NCI-H2227 (cell line): Measurements from ENCODE around the gene EGF.
A peak's percentile ranks its signal among the peaks of the same experiment; 100 is the strongest.

Experiments
- DNase-seq: peaks from one replicate; lab custom pipeline; 2025; ENCODE audit not compliant: unreplicated experiment; lab: John Stamatoyannopoulos, UW

Gene EGF

GRCh38 chr4:109990261-109991257 lies 77.9 kb downstream of the EGF start:
- no peak for DNase-seq

GRCh38 chr4:109993116-109993515 lies 80.4 kb downstream of the EGF start:
- no peak for DNase-seq

GRCh38 chr4:109994415-109994827 lies 81.7 kb downstream of the EGF start:
- no peak for DNase-seq

- no peak for DNase-seq
These were observed 83.8 kb downstream of the EGF start for GRCh38 chr4:109996526-109996925.

GRCh38 chr4:109998867-109999584 lies 86.3 kb downstream of the EGF start:
- peak; percentile 66 for DNase-seq

GRCh38 chr4:109999585-109999912 lies 86.9 kb downstream of the EGF start:
- DNase-seq: no peak

- DNase-seq: no peak
These were observed 89.6 kb downstream of the EGF start for GRCh38 chr4:110002326-110002725.

- no peak for DNase-seq
These were observed 90.9 kb downstream of the EGF start for GRCh38 chr4:110003401-110004187.

GRCh38 chr4:110004556-110004955 lies 91.9 kb downstream of the EGF start:
- DNase-seq: no peak

- DNase-seq: peak; percentile 75
These were observed 92.9 kb downstream of the EGF start for GRCh38 chr4:110005461-110006056.

GRCh38 chr4:110007217-110007616 lies 94.5 kb downstream of the EGF start:
- no peak for DNase-seq

GRCh38 chr4:110008540-110008939 lies 95.9 kb downstream of the EGF start:
- no peak for DNase-seq

- peak; percentile 87 for DNase-seq
These were observed 96.9 kb downstream of the EGF start for GRCh38 chr4:110009550-110009949.

GRCh38 chr4:110010797-110011196 lies 98.1 kb downstream of the EGF start:
- no peak for DNase-seq

GRCh38 chr4:110012917-110013316 lies 100.2 kb downstream of the EGF start:
- no peak for DNase-seq

GRCh38 chr4:110014233-110014632 lies 101.5 kb downstream of the EGF start:
- no peak for DNase-seq

- no peak for DNase-seq
These were observed 106.5 kb downstream of the EGF start for GRCh38 chr4:110019153-110019552.

GRCh38 chr4:110020139-110020538 lies 107.5 kb downstream of the EGF start:
- DNase-seq: no peak

GRCh38 chr4:110020646-110021443 lies 108.2 kb downstream of the EGF start:
- DNase-seq: no peak

- no peak for DNase-seq
These were observed 109.8 kb downstream of the EGF start for GRCh38 chr4:110022457-110022856.
